GM21576 (cell line): ENCODE results near the gene QPRT.
"Not testable (repeated sequence)": the region's sequence is repeated elsewhere in the genome, so short reads cannot be mapped to it uniquely, and the experiment has no call there.

Experiments
- ATAC-seq: cut with Tn5 transposase; IDR thresholded peaks from one replicate; pipeline ENCODE4 v1.9.1; 2021; ENCODE audit warnings: mild to moderate bottlenecking, moderate library complexity; ENCODE audit not compliant: unreplicated experiment

QPRT gene

GRCh38 chr16:29714396-29714795 lies 35.4 kb downstream of the QPRT start:
- ATAC-seq = no peak

- ATAC-seq = no peak
Measured at GRCh38 chr16:29714972-29715371, 36.0 kb downstream of the QPRT start.

- no peak for ATAC-seq
Measured at GRCh38 chr16:29717113-29717512, 38.1 kb downstream of the QPRT start.

GRCh38 chr16:29719063-29719462 lies 40.1 kb downstream of the QPRT start:
- no peak for ATAC-seq

- no peak for ATAC-seq
Measured at GRCh38 chr16:29720703-29721102, 41.7 kb downstream of the QPRT start.

- ATAC-seq = not testable (repeated sequence)
Measured at GRCh38 chr16:29721167-29721879, 42.3 kb downstream of the QPRT start.

GRCh38 chr16:29726845-29727377 lies 47.9 kb downstream of the QPRT start:
- ATAC-seq = no peak

- ATAC-seq = no peak
Measured at GRCh38 chr16:29727452-29727851, 48.5 kb downstream of the QPRT start.

- no peak for ATAC-seq
Measured at GRCh38 chr16:29729116-29729521, 50.1 kb downstream of the QPRT start.

- no peak for ATAC-seq
Measured at GRCh38 chr16:29730649-29731048, 51.7 kb downstream of the QPRT start.

GRCh38 chr16:29731768-29732601 lies 53.0 kb downstream of the QPRT start:
- peak; percentile 57 for ATAC-seq

GRCh38 chr16:29734786-29735185 lies 55.8 kb downstream of the QPRT start:
- ATAC-seq = no peak

GRCh38 chr16:29736112-29736511 lies 57.1 kb downstream of the QPRT start:
- ATAC-seq = no peak

GRCh38 chr16:29736764-29737163 lies 57.8 kb downstream of the QPRT start:
- ATAC-seq = no peak

GRCh38 chr16:29737713-29738112 lies 58.7 kb downstream of the QPRT start:
- ATAC-seq = no peak

GRCh38 chr16:29738514-29738913 lies 59.5 kb downstream of the QPRT start:
- peak; percentile 80 for ATAC-seq

GRCh38 chr16:29739927-29740629 lies 61.1 kb downstream of the QPRT start:
- ATAC-seq = not testable (repeated sequence)

- not testable (repeated sequence) for ATAC-seq
Measured at GRCh38 chr16:29740630-29741015, 61.6 kb downstream of the QPRT start.

- ATAC-seq = no peak
Measured at GRCh38 chr16:29742683-29743275, 63.8 kb downstream of the QPRT start.

GRCh38 chr16:29743475-29743826 lies 64.5 kb downstream of the QPRT start:
- ATAC-seq = no peak
